Hypothalamus (tissue), 51 donors: ENCODE data around the gene THBS1.
A peak's percentile ranks its signal among the peaks of the same experiment; 100 is the strongest.

Experiments used
- DNase-seq, 51 donors: peaks; one replicate each; lab custom pipeline; 2025; lab: John Stamatoyannopoulos, UW

The THBS1 gene

GRCh38 chr15:39598958-39599845, 18.3 kb downstream of the THBS1 start:
- no peak for DNase-seq

- no peak for DNase-seq
These were observed 19.0 kb downstream of the THBS1 start for GRCh38 chr15:39599871-39600270.

- DNase-seq = no peak
These were observed 21.3 kb downstream of the THBS1 start for GRCh38 chr15:39602143-39602542.

GRCh38 chr15:39605146-39605545, 24.3 kb downstream of the THBS1 start:
- no peak for DNase-seq

- no peak for DNase-seq
These were observed 27.6 kb downstream of the THBS1 start for GRCh38 chr15:39608185-39609139.

- no peak for DNase-seq
These were observed 28.5 kb downstream of the THBS1 start for GRCh38 chr15:39609166-39609916.

GRCh38 chr15:39610665-39611064, 29.8 kb downstream of the THBS1 start:
- no peak for DNase-seq

- no peak for DNase-seq
These were observed 32.4 kb downstream of the THBS1 start for GRCh38 chr15:39613271-39613670.

GRCh38 chr15:39613861-39614260, 33.0 kb downstream of the THBS1 start:
- DNase-seq = no peak

- DNase-seq = no peak
These were observed 36.0 kb downstream of the THBS1 start for GRCh38 chr15:39616731-39617455.

- no peak for DNase-seq
These were observed 37.4 kb downstream of the THBS1 start for GRCh38 chr15:39618063-39618823.

GRCh38 chr15:39621210-39621609, 40.3 kb downstream of the THBS1 start:
- no peak for DNase-seq

- DNase-seq = no peak
These were observed 41.1 kb downstream of the THBS1 start for GRCh38 chr15:39621976-39622375.

GRCh38 chr15:39622660-39623516, 42.0 kb downstream of the THBS1 start:
- no peak for DNase-seq

GRCh38 chr15:39623529-39623931, 42.7 kb downstream of the THBS1 start:
- no peak for DNase-seq

GRCh38 chr15:39624806-39625205, 43.9 kb downstream of the THBS1 start:
- DNase-seq = peak in 3 of 51 donors; percentile 3 to 9 (median 7)

GRCh38 chr15:39625451-39625850, 44.6 kb downstream of the THBS1 start:
- DNase-seq = peak in 1 of 51 donors; percentile 8

GRCh38 chr15:39625856-39626255, 45.0 kb downstream of the THBS1 start:
- DNase-seq = no peak
